ENCODE results near the gene MYEOV. TPM values are rescaled to one million over a fixed set of nuclear protein-coding genes. Genes with fewer than 3 reads are reported as not detected.

Gene MYEOV
- total RNA-seq, 4 donors from 2014 or later, result 0.55 to 1.1 TPM; not detected in 2

GRCh38 chr11:69270941-69271340, 23.0 kb upstream of the MYEOV start:
- in situ Hi-C loops (cut with MboI; ENCODE audit: low pct_ligation_motif_present in 1 of 4, low pct_unique_long_range_greater_than_20kb in 1 of 4, low sequenced_read_pairs in 3 of 4), result no loop called here
- WGBS, 2 donors (ENCODE audit: low coverage in 1 of 2), result 80 to 86% methylated on average over 2 to 7 of the region's 7 CpGs

GRCh38 chr11:69272055-69272454, 21.9 kb upstream of the MYEOV start:
- 91 to 96% methylated on average over 3 of the region's 3 CpGs for WGBS, 2 donors (ENCODE audit: low coverage in 1 of 2)
- H3K36me3 ChIP-seq, result no peaks in the 10 kb centered on the region
- H3K27ac ChIP-seq, result no peak overlapping the region
- no peaks in the 10 kb centered on the region for H3K27me3 ChIP-seq
- H3K4me3 ChIP-seq, result no peak overlapping the region
- no peaks in the 10 kb centered on the region for H3K9me3 ChIP-seq
- TF ChIP-seq CTCF (IDR thresholded peaks at IDR 0.05) (no peak), POLR2A (IDR thresholded peaks at IDR 0.05) (no peak), EP300 (IDR thresholded peaks at IDR 0.05; ENCODE audit: low read depth) (no peak), POLR2AphosphoS5 (IDR thresholded peaks at IDR 0.05) (no peak)
- peaks cover under 1 to 16% (median 2%) of the 10 kb centered on the region in 4 donors for H3K4me1 ChIP-seq
- no peak for DNase-seq
- intact Hi-C loops (cut with DNase I; ENCODE audit: low total_unique reads), result no loop called here
- in situ Hi-C loops (cut with MboI; ENCODE audit: low pct_ligation_motif_present in 1 of 4, low pct_unique_long_range_greater_than_20kb in 1 of 4, low sequenced_read_pairs in 3 of 4), result no loop called here

More at GRCh38 chr11:69270941-69271340, 23.0 kb upstream of the MYEOV start:
- Histone ChIP-seq H3K4me1 (peaks cover 0 to 13% (median 0%) of the 10 kb centered on the region in 4 donors), H3K4me3 (no peak overlapping the region), H3K36me3 (no peaks in the 10 kb centered on the region), H3K27me3 (no peaks in the 10 kb centered on the region), H3K27ac (no peak overlapping the region), H3K9me3 (no peaks in the 10 kb centered on the region)
- no peak for DNase-seq
- intact Hi-C loops (cut with DNase I; ENCODE audit: low total_unique reads), result no loop called here
- TF ChIP-seq EP300 (IDR thresholded peaks at IDR 0.05; ENCODE audit: low read depth), result no peak
- no peak for TF ChIP-seq POLR2A (IDR thresholded peaks at IDR 0.05)
- TF ChIP-seq CTCF (IDR thresholded peaks at IDR 0.05), result no peak
- no peak for TF ChIP-seq POLR2AphosphoS5 (IDR thresholded peaks at IDR 0.05)

GRCh38 chr11:69272831-69273485, 21.0 kb upstream of the MYEOV start:
- peaks cover 9 to 25% (median 11%) of the 10 kb centered on the region in 4 donors for H3K4me1 ChIP-seq
- H3K27me3 ChIP-seq, result no peaks in the 10 kb centered on the region
- no peaks in the 10 kb centered on the region for H3K36me3 ChIP-seq
- DNase-seq, result no peak
- no peak overlapping the region for H3K4me3 ChIP-seq
- H3K9me3 ChIP-seq, result no peaks in the 10 kb centered on the region
- no peak overlapping the region for H3K27ac ChIP-seq
- in situ Hi-C loops (cut with MboI; ENCODE audit: low pct_ligation_motif_present in 1 of 4, low pct_unique_long_range_greater_than_20kb in 1 of 4, low sequenced_read_pairs in 3 of 4) (no loop called here), intact Hi-C loops (cut with DNase I; ENCODE audit: low total_unique reads) (no loop called here)
- 81% methylated on average over 18 of the region's 18 CpGs; no CpG with 5 or more reads in 1 of the 2 donors for WGBS, 2 donors (ENCODE audit: low coverage in 1 of 2)
- TF ChIP-seq POLR2A (IDR thresholded peaks at IDR 0.05), result no peak
- TF ChIP-seq CTCF (IDR thresholded peaks at IDR 0.05), result no peak
- no peak for TF ChIP-seq POLR2AphosphoS5 (IDR thresholded peaks at IDR 0.05)
- no peak for TF ChIP-seq EP300 (IDR thresholded peaks at IDR 0.05; ENCODE audit: low read depth)

- TF ChIP-seq POLR2AphosphoS5 (IDR thresholded peaks at IDR 0.05) (no peak), CTCF (IDR thresholded peaks at IDR 0.05) (no peak), EP300 (IDR thresholded peaks at IDR 0.05; ENCODE audit: low read depth) (no peak), POLR2A (IDR thresholded peaks at IDR 0.05) (no peak)
- no peak for DNase-seq
- intact Hi-C loops (cut with DNase I; ENCODE audit: low total_unique reads) (no loop called here), in situ Hi-C loops (cut with MboI; ENCODE audit: low pct_ligation_motif_present in 1 of 4, low pct_unique_long_range_greater_than_20kb in 1 of 4, low sequenced_read_pairs in 3 of 4) (no loop called here)
- H3K27ac ChIP-seq, result peak overlapping the region in 3 of 4 donors; percentile 66 to 77 (median 72)
- peaks cover 10 to 31% (median 15%) of the 10 kb centered on the region in 4 donors for H3K4me1 ChIP-seq
- no peaks in the 10 kb centered on the region for H3K36me3 ChIP-seq
- no peaks in the 10 kb centered on the region for H3K9me3 ChIP-seq
- no peak overlapping the region for H3K4me3 ChIP-seq
- WGBS, 2 donors (ENCODE audit: low coverage in 1 of 2), result 90% methylated on average over 6 of the region's 6 CpGs; no CpG with 5 or more reads in 1 of the 2 donors
- H3K27me3 ChIP-seq, result no peaks in the 10 kb centered on the region
These were observed 20.4 kb upstream of the MYEOV start for GRCh38 chr11:69273571-69273970.

Data from transverse colon (tissue), 4 donors.